Measurements from ENCODE around the gene NIPBL.
"Not testable (repeated sequence)": the region's sequence is repeated elsewhere in the genome, so short reads cannot be mapped to it uniquely, and the experiment has no call there.

NIPBL gene

GRCh38 chr5:37088009-37088408, 211.4 kb downstream of the NIPBL start:
- DNase-seq (ENCODE audit: low read depth), result no peak

GRCh38 chr5:37090123-37090726, 213.7 kb downstream of the NIPBL start:
- no peak for DNase-seq (ENCODE audit: low read depth)

GRCh38 chr5:37090781-37091180, 214.2 kb downstream of the NIPBL start:
- no peak for DNase-seq (ENCODE audit: low read depth)

GRCh38 chr5:37093795-37094194, 217.2 kb downstream of the NIPBL start:
- not testable (repeated sequence) for DNase-seq (ENCODE audit: low read depth)

GRCh38 chr5:37099267-37099666, 222.7 kb downstream of the NIPBL start:
- not testable (repeated sequence) for DNase-seq (ENCODE audit: low read depth)

GRCh38 chr5:37103302-37103701, 226.7 kb downstream of the NIPBL start:
- no peak for DNase-seq (ENCODE audit: low read depth)

GRCh38 chr5:37109338-37109737, 232.8 kb downstream of the NIPBL start:
- no peak for DNase-seq (ENCODE audit: low read depth)

- no peak for DNase-seq (ENCODE audit: low read depth)
Observed at GRCh38 chr5:37110135-37110534, 233.6 kb downstream of the NIPBL start.

GRCh38 chr5:37111426-37112382, 235.1 kb downstream of the NIPBL start:
- DNase-seq (ENCODE audit: low read depth), result no peak

- no peak for DNase-seq (ENCODE audit: low read depth)
Observed at GRCh38 chr5:37112383-37112991, 235.9 kb downstream of the NIPBL start.
